BLaER1 treated with 17β-estradiol and CSF1 and Interleukin-3, amounts not matched to agents 10 nM and 100 nM (cell line): ENCODE results near the gene TBC1D32.

Experiments
- H3K27ac ChIP-seq, 11 experiments: shearing (Covaris generic); formaldehyde crosslinking; 2 replicates each; pipeline ENCODE4 v1.8.1; 2022
- H3K27me3 ChIP-seq, 11 experiments: shearing (Covaris generic); formaldehyde crosslinking; 2 replicates each; pipeline ENCODE4 v1.8.1; 2022
- H3K36me3 ChIP-seq, 11 experiments: shearing (Covaris generic); formaldehyde crosslinking; 2 replicates each; pipeline ENCODE4 v1.8.1; 2022
- H3K4me1 ChIP-seq, 10 experiments: shearing (Covaris generic); formaldehyde crosslinking; 2 replicates each; pipeline ENCODE4 v1.8.1; 2022
- H3K4me2 ChIP-seq, 11 experiments: shearing (Covaris generic); formaldehyde crosslinking; 2 replicates each; pipeline ENCODE4 v1.8.1; 2022
- H3K4me3 ChIP-seq, 10 experiments: shearing (Covaris generic); formaldehyde crosslinking; 2 replicates each; pipeline ENCODE4 v1.8.1; 2022
- H3K9ac ChIP-seq, 11 experiments: shearing (Covaris generic); formaldehyde crosslinking; 2 replicates each; pipeline ENCODE4 v1.8.1; 2022
- H3K9me3 ChIP-seq, 11 experiments: shearing (Covaris generic); formaldehyde crosslinking; replicated peaks in 1 of 11; 2 replicates each; pipeline ENCODE4 v1.8.1; 2022
- H4K20me1 ChIP-seq, 11 experiments: shearing (Covaris generic); formaldehyde crosslinking; 2 replicates each; pipeline ENCODE4 v1.8.1; 2022
- Cebpa-rat ChIP-seq, 11 experiments: shearing (Covaris generic); IDR thresholded peaks; 2 replicates each; pipeline ENCODE4 v1.8.1; 2022

The TBC1D32 gene

GRCh38 chr6:121032268-121033006 is 301.8 kb downstream of the TBC1D32 start:
- no peaks in the 10 kb centered on the region for H3K27me3 ChIP-seq
- no peak overlapping the region for H3K9ac ChIP-seq
- TF ChIP-seq Cebpa-rat (IDR thresholded peaks at IDR 0.05) = no peak
- no peak overlapping the region for H3K4me3 ChIP-seq
- H4K20me1 ChIP-seq = no peaks in the 10 kb centered on the region
- H3K27ac ChIP-seq = no peak overlapping the region
- no peaks in the 10 kb centered on the region for H3K4me1 ChIP-seq
- no peaks in the 10 kb centered on the region for H3K36me3 ChIP-seq
- H3K4me2 ChIP-seq = no peak overlapping the region
- no peaks in the 10 kb centered on the region for H3K9me3 ChIP-seq
